ENCODE measurements around the gene SLC13A5.

SLC13A5 gene

DNA sequence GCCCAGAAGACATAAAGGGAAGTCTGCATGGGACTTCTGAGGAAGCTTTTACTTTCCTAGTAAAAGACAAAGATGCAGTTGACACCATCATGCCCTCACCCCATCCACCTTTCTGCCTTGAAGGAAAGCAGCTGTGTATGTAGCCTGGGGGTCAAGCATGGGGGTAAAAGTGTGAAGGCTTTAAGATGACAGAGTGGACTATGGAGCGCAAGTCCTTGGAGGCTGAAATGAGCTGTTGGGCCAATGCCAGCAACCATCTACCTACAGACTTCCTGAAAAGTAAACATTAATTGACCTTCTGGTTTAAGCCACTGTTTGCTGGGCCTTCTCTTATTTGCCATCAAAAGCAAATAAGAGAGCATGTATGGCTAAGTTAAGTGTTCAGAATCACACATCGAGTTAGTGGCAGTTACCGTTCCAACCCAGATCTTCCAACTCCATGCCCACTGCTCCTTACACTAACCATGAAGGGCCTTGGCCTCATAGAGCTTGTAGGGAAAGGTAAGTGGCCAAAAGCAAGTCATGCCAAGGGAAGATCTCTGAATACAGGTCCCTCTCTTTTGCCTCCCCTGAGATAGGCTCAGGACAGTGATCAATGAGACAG, 30.0 kb downstream of the SLC13A5 start:
- TF ChIP-seq, protein P1, sequence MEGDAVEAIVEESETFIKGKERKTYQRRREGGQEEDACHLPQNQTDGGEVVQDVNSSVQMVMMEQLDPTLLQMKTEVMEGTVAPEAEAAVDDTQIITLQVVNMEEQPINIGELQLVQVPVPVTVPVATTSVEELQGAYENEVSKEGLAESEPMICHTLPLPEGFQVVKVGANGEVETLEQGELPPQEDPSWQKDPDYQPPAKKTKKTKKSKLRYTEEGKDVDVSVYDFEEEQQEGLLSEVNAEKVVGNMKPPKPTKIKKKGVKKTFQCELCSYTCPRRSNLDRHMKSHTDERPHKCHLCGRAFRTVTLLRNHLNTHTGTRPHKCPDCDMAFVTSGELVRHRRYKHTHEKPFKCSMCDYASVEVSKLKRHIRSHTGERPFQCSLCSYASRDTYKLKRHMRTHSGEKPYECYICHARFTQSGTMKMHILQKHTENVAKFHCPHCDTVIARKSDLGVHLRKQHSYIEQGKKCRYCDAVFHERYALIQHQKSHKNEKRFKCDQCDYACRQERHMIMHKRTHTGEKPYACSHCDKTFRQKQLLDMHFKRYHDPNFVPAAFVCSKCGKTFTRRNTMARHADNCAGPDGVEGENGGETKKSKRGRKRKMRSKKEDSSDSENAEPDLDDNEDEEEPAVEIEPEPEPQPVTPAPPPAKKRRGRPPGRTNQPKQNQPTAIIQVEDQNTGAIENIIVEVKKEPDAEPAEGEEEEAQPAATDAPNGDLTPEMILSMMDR (IDR thresholded peaks at IDR 0.05), result no peak

- TF ChIP-seq, protein P1 (IDR thresholded peaks at IDR 0.05), result no peak
Measured at GRCh38 chr17:6682339-6682738, 30.8 kb downstream of the SLC13A5 start.

DNA sequence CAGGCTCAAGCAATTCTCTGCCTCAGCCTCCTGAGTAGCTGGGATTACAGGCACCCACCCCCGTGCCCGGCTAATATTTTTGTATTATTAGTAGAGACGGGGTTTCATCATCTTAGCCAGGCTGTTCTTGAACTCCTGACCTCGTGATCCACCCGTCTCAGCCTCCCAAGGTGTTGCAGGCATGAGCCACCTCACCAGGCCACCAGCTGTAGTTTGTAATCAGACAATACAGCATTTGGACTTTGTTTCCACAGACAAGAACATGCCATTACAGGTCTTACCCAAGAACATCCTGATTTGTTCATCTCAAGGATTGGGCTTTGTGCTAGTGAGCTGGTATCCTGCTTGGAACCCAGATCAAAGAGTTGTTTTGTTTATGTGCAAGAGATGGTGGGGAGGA, 31.5 kb downstream of the SLC13A5 start:
- TF ChIP-seq, protein P1 (IDR thresholded peaks at IDR 0.05), result no peak

- TF ChIP-seq, protein P1 (IDR thresholded peaks at IDR 0.05), result no peak
Measured at GRCh38 chr17:6681176-6681575, 32.0 kb downstream of the SLC13A5 start.

DNA sequence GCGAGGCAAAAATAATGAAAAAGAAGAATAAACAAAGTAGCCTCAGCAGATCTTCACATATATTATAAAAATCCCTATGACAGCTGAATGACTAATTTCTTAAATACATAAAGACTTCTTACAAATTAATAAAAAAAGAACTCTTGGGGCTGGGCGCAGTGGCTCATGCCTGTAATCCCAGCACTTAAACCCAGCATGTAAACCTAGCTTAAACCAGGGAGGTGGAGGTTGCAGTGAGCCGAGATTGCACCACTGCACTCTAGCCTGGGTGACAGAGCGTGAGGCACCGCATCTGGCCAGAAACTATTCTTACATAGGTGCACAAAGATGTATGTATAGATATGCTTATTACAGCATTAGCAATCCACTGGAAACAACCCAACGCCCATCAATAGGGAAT, 33.9 kb downstream of the SLC13A5 start:
- TF ChIP-seq, protein P1 (IDR thresholded peaks at IDR 0.05), result no peak

- TF ChIP-seq, protein P1 (IDR thresholded peaks at IDR 0.05), result no peak
Measured at GRCh38 chr17:6677946-6678345, 35.2 kb downstream of the SLC13A5 start.

- TF ChIP-seq, protein P1 (IDR thresholded peaks at IDR 0.05), result no peak
Measured at GRCh38 chr17:6677158-6677831, 35.9 kb downstream of the SLC13A5 start.

Measured in LNCAP (cell line).